HG03342 (cell line): Measurements from ENCODE around the gene FBXL16.
"Not testable (repeated sequence)": the region's sequence is repeated elsewhere in the genome, so short reads cannot be mapped to it uniquely, and the experiment has no call there.

Experiments
- ATAC-seq: cut with Tn5 transposase; IDR thresholded peaks from one replicate; pipeline ENCODE4 v1.9.1; 2021; ENCODE audit warnings: mild to moderate bottlenecking, moderate library complexity; ENCODE audit not compliant: unreplicated experiment

Gene FBXL16

GRCh38 chr16:723695-724094, 18.1 kb upstream of the FBXL16 start:
- ATAC-seq: no peak

GRCh38 chr16:722835-723633, 17.4 kb upstream of the FBXL16 start:
- ATAC-seq: no peak

- ATAC-seq: no peak
Measured at GRCh38 chr16:721765-722540, 16.4 kb upstream of the FBXL16 start.

- ATAC-seq: peak; percentile 65
Measured at GRCh38 chr16:720990-721764, 15.6 kb upstream of the FBXL16 start, which contains the start of gene ANTKMT. ANTKMT (plus strand) TSS chr16:721146; CDS start chr16:721275, 129 bp downstream.

- ATAC-seq: peak; percentile 25
Measured at GRCh38 chr16:720447-720989, 14.9 kb upstream of the FBXL16 start.

GRCh38 chr16:719815-720446, 14.3 kb upstream of the FBXL16 start:
- no peak for ATAC-seq

GRCh38 chr16:718922-719321, 13.3 kb upstream of the FBXL16 start:
- no peak for ATAC-seq

- ATAC-seq: no peak
Measured at GRCh38 chr16:718389-718788, 12.8 kb upstream of the FBXL16 start.

- ATAC-seq: no peak
Measured at GRCh38 chr16:717450-718245, 12.0 kb upstream of the FBXL16 start.

GRCh38 chr16:716768-717325, 11.2 kb upstream of the FBXL16 start:
- ATAC-seq: no peak

- no peak for ATAC-seq
Measured at GRCh38 chr16:716200-716568, 10.6 kb upstream of the FBXL16 start.

- no peak for ATAC-seq
Measured at GRCh38 chr16:715477-716199, 10.0 kb upstream of the FBXL16 start.

GRCh38 chr16:714558-715476, 9.2 kb upstream of the FBXL16 start, which contains the start of gene METRN:
METRN (plus strand) TSS chr16:715118; CDS start chr16:715290, 172 bp downstream.
- ATAC-seq: peak; percentile 66

GRCh38 chr16:714079-714478, 8.5 kb upstream of the FBXL16 start:
- ATAC-seq: no peak

- ATAC-seq: not testable (repeated sequence)
Measured at GRCh38 chr16:712740-713250, 7.2 kb upstream of the FBXL16 start.

GRCh38 chr16:711548-712320, 6.1 kb upstream of the FBXL16 start:
- ATAC-seq: no peak

GRCh38 chr16:711084-711483, 5.5 kb upstream of the FBXL16 start:
- ATAC-seq: no peak
